Measurements from ENCODE around the gene SLC22A5. TPM values are rescaled to one million over a fixed set of nuclear protein-coding genes. Genes with fewer than 3 reads are reported as not detected.

Gene SLC22A5
- total RNA-seq, 4 donors from 2014 or later: 25.6 to 152 (median 110) TPM

DNA sequence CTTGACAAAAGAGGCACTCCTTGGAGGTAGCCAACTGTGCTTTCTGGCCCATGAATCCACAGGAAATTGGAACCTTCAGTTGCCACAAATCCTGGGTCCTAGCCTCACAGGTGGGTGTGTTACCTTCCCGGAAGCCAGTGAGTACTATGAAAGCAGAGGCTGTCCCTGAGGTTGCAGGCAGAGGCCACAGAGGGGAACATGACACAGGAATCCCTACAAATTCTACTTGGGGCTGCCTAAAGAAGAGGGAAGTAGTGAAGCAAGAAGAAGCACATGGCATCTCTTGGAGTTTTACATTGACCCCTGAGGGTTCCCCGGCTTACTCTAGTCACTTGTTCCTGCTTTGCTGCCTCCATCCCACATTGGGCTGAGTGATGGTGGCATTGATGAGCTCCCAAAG, 2.6 kb downstream of the SLC22A5 start:
- Histone ChIP-seq H3K9me3 (no peaks in the 10 kb centered on the region), H3K4me1 (peaks cover 0 to 24% (median 2%) of the 10 kb centered on the region in 4 donors), H3K36me3 (no peaks in the 10 kb centered on the region), H3K27ac (peak overlapping the region in 1 of 4 donors; percentile 94), H3K27me3 (no peaks in the 10 kb centered on the region), H3K4me3 (peak overlapping the region in 2 of 4 donors; percentile 80 to 83)
- no peak for DNase-seq
- TF ChIP-seq CTCF (IDR thresholded peaks at IDR 0.05) (no peak), POLR2A (IDR thresholded peaks at IDR 0.05) (peak in 1 of 2 donors; percentile 19)

DNA sequence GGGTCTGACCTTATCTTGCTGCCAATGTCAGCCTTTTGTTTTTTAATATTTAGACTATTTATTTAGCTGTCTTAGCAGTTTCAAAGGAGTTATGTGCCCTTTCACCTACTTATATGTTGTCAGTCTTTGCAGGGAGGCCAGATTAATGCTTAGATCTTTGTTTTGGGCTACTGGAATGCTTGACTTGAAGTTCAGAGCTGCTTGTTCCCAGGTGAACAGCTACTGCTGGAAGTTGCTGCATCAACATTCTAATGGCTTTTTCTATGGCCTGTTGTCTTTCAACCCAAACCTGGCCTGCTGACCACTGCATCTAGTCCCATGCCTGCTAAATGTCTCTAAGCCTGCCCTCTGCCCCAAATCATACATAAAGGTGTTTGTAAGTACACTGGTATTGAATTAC, 3.0 kb downstream of the SLC22A5 start:
- Histone ChIP-seq H3K4me3 (peak overlapping the region in 2 of 4 donors; percentile 80 to 83), H3K9me3 (no peaks in the 10 kb centered on the region), H3K27ac (peak overlapping the region in 1 of 4 donors; percentile 94), H3K27me3 (no peaks in the 10 kb centered on the region), H3K36me3 (no peaks in the 10 kb centered on the region), H3K4me1 (peaks cover 0 to 24% (median 2%) of the 10 kb centered on the region in 4 donors)
- TF ChIP-seq CTCF (IDR thresholded peaks at IDR 0.05) (no peak), POLR2A (IDR thresholded peaks at IDR 0.05) (no peak)
- DNase-seq: no peak

DNA sequence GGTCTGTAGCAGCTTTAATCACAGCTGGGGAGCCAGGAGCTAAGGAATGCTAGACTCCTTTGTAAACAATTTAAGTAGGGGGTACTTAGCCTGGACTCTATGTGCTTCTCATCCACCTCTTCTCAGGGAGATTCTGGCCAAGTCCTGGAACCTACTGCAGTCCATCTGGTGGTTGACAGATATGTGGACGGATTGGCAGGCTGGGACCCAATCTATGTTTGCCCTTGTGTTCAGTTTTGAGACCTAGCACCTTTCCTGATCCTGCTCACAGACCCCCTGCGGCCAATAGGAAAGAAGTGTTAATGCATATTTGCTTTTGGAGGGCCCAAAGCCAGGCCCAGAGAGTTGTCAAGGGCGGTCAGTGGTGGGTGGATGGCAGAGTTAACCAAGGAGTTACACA, 6.4 kb downstream of the SLC22A5 start:
- Histone ChIP-seq H3K4me1 (peaks cover 0 to 18% (median 2%) of the 10 kb centered on the region in 4 donors), H3K36me3 (peaks cover 0 to 8% (median 0%) of the 10 kb centered on the region in 3 donors), H3K27ac (no peak overlapping the region), H3K9me3 (no peaks in the 10 kb centered on the region), H3K27me3 (no peaks in the 10 kb centered on the region), H3K4me3 (no peak overlapping the region)
- no peak for DNase-seq
- TF ChIP-seq CTCF (IDR thresholded peaks at IDR 0.05) (no peak), POLR2A (IDR thresholded peaks at IDR 0.05) (no peak)

- H3K36me3 ChIP-seq: peaks cover 0 to 17% (median 0%) of the 10 kb centered on the region in 3 donors
- no peak overlapping the region for H3K4me3 ChIP-seq
- H3K9me3 ChIP-seq: no peaks in the 10 kb centered on the region
- H3K27me3 ChIP-seq: no peaks in the 10 kb centered on the region
- no peak for TF ChIP-seq POLR2A (IDR thresholded peaks at IDR 0.05)
- no peak for TF ChIP-seq CTCF (IDR thresholded peaks at IDR 0.05)
- no peak for DNase-seq
- no peak overlapping the region for H3K27ac ChIP-seq
- peaks cover 0 to 8% (median 0%) of the 10 kb centered on the region in 4 donors for H3K4me1 ChIP-seq
Measured at GRCh38 chr5:132376694-132377641, 7.5 kb downstream of the SLC22A5 start.

DNA sequence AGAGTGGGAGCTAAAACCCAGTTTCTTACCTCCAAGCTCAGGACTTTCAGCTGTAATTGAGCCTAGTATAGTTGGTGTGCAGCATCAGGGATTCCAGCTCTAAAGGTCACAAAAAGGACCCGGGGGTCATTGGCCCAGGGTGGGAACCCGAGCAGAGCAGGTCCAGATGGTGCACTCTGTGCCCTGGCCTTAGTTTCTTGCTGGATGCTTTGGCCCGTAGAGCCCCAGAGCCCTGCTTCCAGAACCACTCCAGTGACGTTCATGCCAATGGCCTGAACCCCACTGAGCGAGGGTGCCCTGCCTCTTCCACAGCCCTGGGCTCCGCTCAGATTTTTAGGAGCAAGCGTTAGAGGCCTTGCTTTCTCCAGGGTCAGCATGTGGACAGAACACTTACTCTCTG, 8.2 kb downstream of the SLC22A5 start:
- Histone ChIP-seq H3K4me3 (no peak overlapping the region), H3K36me3 (peaks cover 0 to 17% (median 2%) of the 10 kb centered on the region in 3 donors), H3K27me3 (no peaks in the 10 kb centered on the region), H3K9me3 (no peaks in the 10 kb centered on the region), H3K27ac (no peak overlapping the region), H3K4me1 (peaks cover 0 to under 1% (median 0%) of the 10 kb centered on the region in 4 donors)
- TF ChIP-seq POLR2A (IDR thresholded peaks at IDR 0.05) (no peak), CTCF (IDR thresholded peaks at IDR 0.05) (no peak)
- DNase-seq: no peak

Measured in Peyer's patch (tissue), 4 donors.